ENCODE results near the gene LHFPL4.

Gene LHFPL4

DNA sequence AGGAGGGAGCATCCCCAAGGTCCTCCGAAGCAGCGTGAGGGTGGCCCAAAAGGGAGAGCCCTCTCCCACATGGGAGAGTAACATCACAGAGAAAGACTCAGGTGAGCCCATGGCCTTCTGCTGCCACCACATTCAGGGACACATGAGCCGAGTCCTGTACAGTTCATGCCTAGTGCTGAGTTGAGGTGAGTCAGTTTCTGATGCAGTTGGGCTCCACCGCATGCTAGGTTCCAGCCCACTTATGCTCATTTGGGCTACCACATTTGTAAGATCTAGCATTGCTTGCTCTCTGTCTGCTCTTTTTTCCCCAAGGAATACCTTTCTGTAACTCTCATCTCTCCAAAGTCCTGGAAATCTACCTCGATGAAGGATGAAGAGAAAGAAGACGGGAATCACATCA lies 79.1 kb downstream of the LHFPL4 start:
- no peak for DNase-seq (ENCODE audit: low read depth in 2 of 2)

DNA sequence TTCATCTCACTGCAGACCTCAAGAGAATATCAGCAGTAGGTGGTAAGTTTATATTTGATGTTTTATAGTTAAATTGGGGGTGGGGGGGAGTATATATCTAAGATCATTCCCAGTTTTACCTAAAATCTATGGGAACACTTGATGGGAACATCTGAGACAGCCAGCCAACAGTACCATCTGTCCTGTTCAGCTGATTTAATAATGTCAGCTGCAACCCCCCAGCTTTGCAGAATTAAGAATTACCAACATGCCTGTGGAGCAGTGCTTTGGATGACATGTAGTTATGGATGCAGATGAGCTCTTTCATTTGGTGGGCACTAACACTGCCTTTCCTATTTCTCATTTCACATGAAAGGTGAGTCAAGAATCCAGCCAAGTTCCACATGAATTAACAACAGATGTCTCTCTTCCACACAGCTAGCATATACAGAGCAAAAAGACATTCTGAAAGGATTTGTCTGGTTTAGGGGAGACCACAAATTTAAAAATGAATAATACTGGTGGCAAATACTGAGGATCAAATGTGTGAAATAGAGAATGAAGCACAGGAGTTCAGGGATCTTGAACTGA lies 80.0 kb downstream of the LHFPL4 start:
- no peak for DNase-seq (ENCODE audit: low read depth in 2 of 2)

DNA sequence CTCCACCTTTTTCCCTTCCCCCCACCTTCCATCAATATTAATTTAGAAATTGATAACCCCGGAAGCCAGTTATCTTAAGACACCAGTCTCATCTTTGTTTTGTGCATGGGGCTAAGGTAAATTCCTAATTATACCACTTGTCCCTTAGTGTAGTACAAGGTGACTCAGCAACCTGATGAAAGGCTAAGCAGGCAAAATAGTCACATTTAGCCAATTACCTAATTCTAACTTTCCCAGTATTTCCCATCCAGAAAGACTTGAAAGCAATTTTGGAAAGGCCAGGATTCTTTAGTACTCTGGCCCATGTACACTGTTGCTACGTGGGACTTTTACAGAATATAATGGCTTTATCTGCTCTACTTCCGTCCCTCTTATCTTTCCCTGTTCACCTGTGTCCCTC lies 83.6 kb downstream of the LHFPL4 start:
- no peak for DNase-seq (ENCODE audit: low read depth in 2 of 2)

DNA sequence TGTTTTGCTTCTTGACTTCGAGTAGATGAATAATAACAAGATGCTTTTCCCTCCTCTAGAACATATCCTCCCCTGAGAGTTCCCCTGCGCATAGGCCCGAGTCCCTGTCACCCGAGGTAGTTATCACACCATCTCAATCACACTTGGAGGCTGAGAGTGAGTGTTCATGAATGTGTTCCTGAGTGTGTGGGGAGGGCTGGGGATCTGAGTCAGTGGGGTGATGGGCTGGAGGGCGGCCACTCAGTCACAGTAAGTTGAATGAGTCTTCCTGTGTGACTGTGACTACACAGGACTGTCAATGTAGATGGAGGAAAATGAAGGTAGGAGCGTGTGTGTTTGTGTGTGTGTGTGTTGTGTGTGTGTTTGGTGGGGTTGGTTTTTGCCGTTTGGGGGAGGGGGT lies 85.2 kb downstream of the LHFPL4 start:
- peak in 1 of 2 donors; percentile 2 for DNase-seq (ENCODE audit: low read depth in 2 of 2)

DNA sequence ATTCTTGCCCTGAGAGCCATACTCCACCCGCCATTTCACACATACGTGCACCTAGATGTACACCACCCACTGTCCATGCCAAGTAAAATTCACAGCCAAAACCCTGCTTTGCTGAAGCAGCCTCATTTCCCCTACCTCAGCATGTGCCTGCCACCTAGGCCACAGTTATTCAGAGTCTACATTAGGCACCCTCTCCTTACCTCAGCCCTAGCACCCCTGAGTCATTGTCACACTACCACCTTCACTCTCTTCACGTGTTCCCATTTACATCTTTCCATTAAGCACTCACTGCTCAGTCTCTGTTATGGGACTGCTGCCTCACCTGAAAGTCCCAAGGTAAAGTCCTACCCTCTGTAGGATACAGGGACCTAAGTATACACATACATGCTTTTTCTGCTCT lies 86.2 kb downstream of the LHFPL4 start:
- DNase-seq (ENCODE audit: low read depth in 2 of 2) = no peak

DNA sequence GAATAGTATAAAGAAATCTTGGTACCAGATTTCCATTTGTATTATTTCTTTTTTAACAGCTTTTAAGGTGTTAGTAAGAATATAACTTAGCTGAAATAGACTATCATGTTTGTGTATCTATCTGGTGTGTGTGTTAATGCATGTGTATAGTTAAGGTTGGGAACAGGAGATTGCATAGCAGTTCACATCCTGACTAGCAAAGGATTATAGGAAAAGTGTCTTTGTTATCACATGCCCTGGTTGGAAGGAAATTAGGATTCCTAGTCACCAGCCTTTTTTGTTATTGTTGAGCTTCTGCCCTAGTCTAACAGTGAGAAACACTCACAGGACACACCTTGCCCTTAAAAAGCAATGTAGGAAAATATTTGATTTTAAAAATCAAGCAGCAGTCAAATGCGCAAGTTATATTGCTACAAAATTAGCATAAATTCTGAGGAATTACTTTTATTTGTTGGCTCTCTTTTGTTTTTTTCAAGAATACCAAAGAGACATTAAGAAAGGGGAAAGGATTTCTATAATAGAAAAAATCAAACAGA lies 98.0 kb downstream of the LHFPL4 start:
- DNase-seq (ENCODE audit: low read depth in 2 of 2) = no peak

DNA sequence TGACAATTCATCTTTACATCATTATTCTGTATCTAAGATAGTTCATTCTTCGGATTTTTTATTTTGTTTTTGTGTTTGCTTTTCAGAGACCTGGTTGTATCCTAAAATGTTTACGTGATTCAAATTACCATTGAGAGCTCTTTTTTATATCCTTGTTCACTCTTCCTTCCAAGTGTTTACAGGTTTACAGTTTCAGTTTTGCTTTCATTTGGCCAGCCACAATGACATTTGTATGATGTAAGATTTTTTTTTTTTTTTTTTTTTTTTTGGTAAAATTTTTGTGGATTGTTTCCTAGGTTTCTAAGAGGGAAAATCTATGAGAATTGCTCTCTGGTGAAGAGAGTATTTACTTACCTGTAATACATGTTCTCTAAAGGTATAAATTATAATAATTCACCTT lies 101.2 kb downstream of the LHFPL4 start:
- DNase-seq (ENCODE audit: low read depth in 2 of 2) = no peak

DNA sequence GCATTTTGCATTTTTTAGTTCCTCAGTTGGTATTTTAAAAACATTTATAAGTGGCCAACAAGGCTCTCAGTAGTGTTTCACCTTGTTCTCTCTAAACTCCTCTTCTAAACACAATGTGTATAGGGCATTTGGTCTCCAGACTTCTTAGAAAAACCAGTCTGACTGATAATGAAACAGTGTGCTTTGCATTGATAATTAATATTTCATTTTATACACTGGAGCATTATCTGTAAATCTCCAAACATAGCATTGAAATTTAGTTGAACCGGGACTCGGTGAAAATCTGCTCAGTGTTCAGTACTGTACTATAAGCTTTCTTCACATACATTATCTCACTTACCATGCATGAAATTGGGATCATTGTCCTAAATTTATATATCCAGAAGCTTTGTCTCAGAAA lies 102.6 kb downstream of the LHFPL4 start:
- no peak for DNase-seq (ENCODE audit: low read depth in 2 of 2)

DNA sequence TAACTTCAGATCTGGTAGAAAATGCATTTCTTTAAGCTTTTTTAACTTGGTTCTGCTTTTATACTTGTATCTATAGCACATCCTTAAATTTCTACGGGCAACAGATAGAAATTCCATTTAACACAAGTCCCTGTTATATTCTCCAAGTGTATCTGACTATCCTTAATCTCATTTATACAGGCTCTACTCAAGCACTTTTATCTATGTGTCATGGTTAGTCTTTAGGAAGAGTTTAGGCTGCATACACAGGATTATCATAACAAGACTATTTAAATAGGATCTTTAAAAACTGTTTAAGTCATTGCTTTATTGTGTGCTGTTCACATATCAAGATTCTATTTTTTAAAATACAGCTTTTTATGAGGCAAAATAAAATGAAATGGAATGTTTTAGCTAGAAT lies 103.5 kb downstream of the LHFPL4 start:
- no peak for DNase-seq (ENCODE audit: low read depth in 2 of 2)

DNA sequence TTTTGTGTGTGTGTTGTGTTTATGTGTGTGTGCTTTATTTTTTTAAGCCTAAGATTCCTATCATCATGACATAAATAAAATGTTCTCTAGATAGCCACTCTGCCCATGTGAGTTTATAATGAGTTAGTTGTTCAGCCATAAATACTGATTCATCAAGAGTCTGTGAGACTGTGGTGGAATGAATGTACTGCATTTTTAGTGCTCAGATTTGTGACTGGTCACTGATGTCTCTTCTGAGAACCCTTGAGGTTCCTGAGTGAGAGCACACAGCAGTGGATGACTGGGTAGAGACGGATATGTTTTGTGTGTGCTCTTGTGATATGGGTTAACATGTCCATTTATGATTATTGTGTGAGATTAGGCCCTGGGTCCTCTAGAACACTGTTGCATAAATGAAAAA lies 105.0 kb downstream of the LHFPL4 start:
- no peak for DNase-seq (ENCODE audit: low read depth in 2 of 2)

Measured in stimulated activated CD8-positive, alpha-beta memory T cell treated with anti-CD3 and anti-CD28 coated beads, Interleukin-15, amount 100 ng/mL, for 4 hours (primary cell).